A549 (cell line): ENCODE data around the gene FHIT. TPM values are rescaled to one million over a fixed set of nuclear protein-coding genes. Genes with fewer than 3 reads are reported as not detected.

Experiments
- ATAC-seq, 2 experiments: fragments of 200-7000 bp in 1 of 2; fragments of >200 bp in 1 of 2; cut with Nextera tagmentation in 1 of 2; cut with Tn5 transposase in 1 of 2; 3 replicates each; pipeline versions ENCODE4 v1.8.0 to v1.9.1; 2018 to 2020; ENCODE audit warnings: mild to moderate bottlenecking in 1 of 2, moderate library complexity in 1 of 2
- CTCF ChIA-PET: fragments of 300-600 bp; sonication (Branson Sonifier 250); formaldehyde crosslinking; extraction: SDS; loops from one replicate; lab custom pipeline; 2021; ENCODE audit warnings: antibody characterized with exemption, inconsistent platforms; lab: Yijun Ruan, JAX
- POLR2A ChIA-PET: fragments of 350-600 bp; formaldehyde crosslinking; extraction: SDS; loops from one replicate; lab custom pipeline; 2021; ENCODE audit warnings: antibody characterized with exemption, inconsistent platforms; lab: Yijun Ruan, JAX
- DNase-seq, 2 experiments: peaks; one replicate each; pipeline versions ENCODE4 v3.0.0 to v3.0.0-alpha.2; 2011 to 2016; ENCODE audit warnings: low read depth in 1 of 2, low spot score in 1 of 2
- FAIRE-seq: peaks from 2 replicates; lab custom pipeline; 2011; peaks lifted over from hg19 to GRCh38; lab: Jason Lieb, UNC
- H3K27ac ChIP-seq, 2 experiments: fragments of >200 bp; sonication (Bioruptor Twin); formaldehyde crosslinking; 3 replicates each; pipeline ENCODE4 v1.5.1; 2016 to 2017
- H3K4me1 ChIP-seq: fragments of >200 bp; sonication (Bioruptor Twin); formaldehyde crosslinking; 3 replicates; pipeline ENCODE4 v1.6.1; 2016
- H3K4me2 ChIP-seq: fragments of >200 bp; sonication (Bioruptor Twin); formaldehyde crosslinking; 3 replicates; pipeline ENCODE4 v1.6.1; 2016
- H3K4me3 ChIP-seq: fragments of >200 bp; sonication (Bioruptor Twin); formaldehyde crosslinking; 3 replicates; pipeline ENCODE4 v1.5.1; 2016
- H3K9me3 ChIP-seq: fragments of >200 bp; sonication (Bioruptor Twin); formaldehyde crosslinking; 3 replicates; pipeline ENCODE4 v1.6.1; 2016
- ATOH8 ChIP-seq: fragments of 250-450 bp; sonication (Bioruptor Pico); IDR thresholded peaks from 2 replicates; pipeline ENCODE4 v1.5.0; 2020; ENCODE audit warnings: low read depth, mild to moderate bottlenecking, moderate library complexity
- CBX2 ChIP-seq: fragments of 200-600 bp; sonication (generic); IDR thresholded peaks from 2 replicates; pipeline ENCODE4 v1.6.1; 2016; ENCODE audit warnings: low read depth, mild to moderate bottlenecking, borderline replicate concordance
- CHD2 ChIP-seq: fragments of 150-350 bp; IDR thresholded peaks from 2 replicates; pipeline ENCODE4 v1.6.1; 2014; ENCODE audit warnings: low read length; ENCODE audit not compliant: partially characterized antibody
- CHD4 ChIP-seq: fragments of 200-600 bp; sonication (generic); IDR thresholded peaks from 2 replicates; pipeline ENCODE4 v1.6.1; 2016; ENCODE audit warnings: antibody characterized with exemption, mild to moderate bottlenecking, borderline replicate concordance
- EP300 ChIP-seq, 2 experiments: fragments of >200 bp; sonication (Bioruptor Twin); formaldehyde crosslinking; IDR thresholded peaks; 2 replicates in 1 of 2; 3 replicates in 1 of 2; pipeline ENCODE4 v1.6.1; 2016 to 2017
- ESRRA ChIP-seq: fragments of 150-350 bp; IDR thresholded peaks from 2 replicates; pipeline ENCODE4 v1.6.1; 2014; ENCODE audit warnings: mild to moderate bottlenecking, low read length, borderline replicate concordance
- GATA3 ChIP-seq: IDR thresholded peaks from 2 replicates; pipeline ENCODE4 v1.6.1; 2012; ENCODE audit warnings: borderline replicate concordance
- HDAC2 ChIP-seq: fragments of 200-600 bp; sonication (generic); IDR thresholded peaks from 2 replicates; pipeline ENCODE4 v1.6.1; 2016
- HEYL ChIP-seq: fragments of 250-450 bp; sonication (Bioruptor Pico); IDR thresholded peaks from 2 replicates; pipeline ENCODE4 v1.8.0; 2021; ENCODE audit warnings: mild to moderate bottlenecking, moderate library complexity
- HMGXB4 ChIP-seq: fragments of 250-450 bp; sonication (Bioruptor Pico); IDR thresholded peaks from 2 replicates; pipeline ENCODE4 v1.5.0; 2021; ENCODE audit warnings: mild to moderate bottlenecking, moderate library complexity, borderline replicate concordance
- HOXB13 ChIP-seq: fragments of 250-450 bp; sonication (Bioruptor Pico); IDR thresholded peaks from 2 replicates; pipeline ENCODE4 v1.5.0; 2020; ENCODE audit warnings: low read depth, mild to moderate bottlenecking, moderate library complexity
- HOXB5 ChIP-seq: fragments of 250-450 bp; sonication (Bioruptor Pico); IDR thresholded peaks from 2 replicates; pipeline ENCODE4 v1.5.0; 2020; ENCODE audit warnings: mild to moderate bottlenecking, moderate library complexity
- KDM5A ChIP-seq: fragments of 200-600 bp; sonication (generic); IDR thresholded peaks from 2 replicates; pipeline ENCODE4 v1.6.1; 2016; ENCODE audit warnings: antibody characterized with exemption, mild to moderate bottlenecking
- MAFK ChIP-seq: fragments of 450-650 bp; IDR thresholded peaks from 2 replicates; pipeline ENCODE4 v1.6.1; 2014; ENCODE audit not compliant: partially characterized antibody
- MYC ChIP-seq: IDR thresholded peaks from 2 replicates; pipeline ENCODE4 v1.6.1; 2012; ENCODE audit warnings: mild to moderate bottlenecking, inconsistent platforms, low read length, improper control_type of control experiment, borderline replicate concordance
- NFE2L2 ChIP-seq: fragments of 150-350 bp; conservative IDR thresholded peaks from 2 replicates; pipeline ENCODE4 v1.6.1; 2014; ENCODE audit warnings: low read length
- NPAS2 ChIP-seq: fragments of 250-450 bp; sonication (Bioruptor Pico); IDR thresholded peaks from 2 replicates; pipeline ENCODE4 v1.8.0; 2022; ENCODE audit warnings: mild to moderate bottlenecking, moderate library complexity, borderline replicate concordance
- PHF8 ChIP-seq: fragments of 200-600 bp; sonication (generic); IDR thresholded peaks from 2 replicates; pipeline ENCODE4 v1.6.1; 2016; ENCODE audit warnings: low read depth, mild to moderate bottlenecking, antibody characterized with exemption, moderate library complexity, borderline replicate concordance
- POLR2AphosphoS2 ChIP-seq: conservative IDR thresholded peaks from 2 replicates; pipeline ENCODE4 v1.6.1; 2012; ENCODE audit warnings: low read length, improper control_type of control experiment, inconsistent platforms
- RAD21 ChIP-seq, 2 experiments: fragments of >200 bp in 1 of 2; sonication (Bioruptor Twin) in 1 of 2; formaldehyde crosslinking in 1 of 2; IDR thresholded peaks in 1 of 2; conservative IDR thresholded peaks in 1 of 2; 2 replicates in 1 of 2; 3 replicates in 1 of 2; pipeline ENCODE4 v1.6.1; 2012 to 2018; ENCODE audit warnings: inconsistent platforms in 1 of 2
- RCOR1 ChIP-seq: fragments of 150-350 bp; IDR thresholded peaks from 2 replicates; pipeline ENCODE4 v1.6.1; 2014; ENCODE audit warnings: antibody characterized with exemption, low read length, low read depth
- RNF2 ChIP-seq: fragments of 200-600 bp; sonication (generic); IDR thresholded peaks from 2 replicates; pipeline ENCODE4 v1.6.1; 2016; ENCODE audit warnings: low read depth, mild to moderate bottlenecking, antibody characterized with exemption, moderate library complexity, borderline replicate concordance
- TP53 ChIP-seq: fragments of 250-450 bp; sonication (Bioruptor Pico); IDR thresholded peaks from 2 replicates; pipeline ENCODE4 v1.5.0; 2021; ENCODE audit warnings: mild to moderate bottlenecking, moderate library complexity
- ZFP36 ChIP-seq: fragments of 450-650 bp; IDR thresholded peaks from 2 replicates; pipeline ENCODE4 v1.6.1; 2014; ENCODE audit warnings: borderline replicate concordance; ENCODE audit not compliant: partially characterized antibody
- ZNF302 ChIP-seq: fragments of 250-450 bp; sonication (Bioruptor Pico); IDR thresholded peaks from 2 replicates; pipeline ENCODE4 v1.9.0; 2021; ENCODE audit warnings: inconsistent platforms, mild to moderate bottlenecking, moderate library complexity
- ZSCAN20 ChIP-seq: fragments of 250-450 bp; sonication (Bioruptor Pico); IDR thresholded peaks from 2 replicates; pipeline ENCODE4 v1.8.0; 2022; ENCODE audit warnings: mild to moderate bottlenecking, moderate library complexity
- WGBS: methylation state at CpG from one replicate; pipeline ENCODE4 v1.1.6; 2017; ENCODE audit errors: missing lambda C conversion rate; 5-methylcytosine and 5-hydroxymethylcytosine counted together
- polyA plus RNA-seq, 4 experiments: library from polyadenylated mRNA; depleted of rRNA in 3 of 4; stranded (reverse); fragments of >200 nt; fragmentation: RNase III in 1 of 4; extraction: RNeasy Plus Mini Kit Qiagen cat#74134 plus additional on column Dnase treatment in 1 of 4; gene quantifications; 2 replicates in 3 of 4; 3 replicates in 1 of 4; pipeline ENCODE4 v1.2.3, GENCODE V29; 2011 to 2017
- TF ChIP-seq, protein P1 (sequence below): fragments of 200-600 bp; sonication (generic); IDR thresholded peaks from 2 replicates; pipeline ENCODE4 v1.6.1; 2016; ENCODE audit warnings: antibody characterized with exemption, mild to moderate bottlenecking, moderate library complexity

Gene FHIT
- polyA plus RNA-seq, 2 of the 4 experiments (the other 2 are of a cell fraction) = 0.76 to 0.92 TPM

- 48% methylated on average over 3 of the region's 3 CpGs for WGBS
- CTCF ChIA-PET = no interaction called here
- POLR2A ChIA-PET = no interaction called here
- Histone ChIP-seq H3K4me1 (no peaks in the 10 kb centered on the region), H3K9me3 (no peaks in the 10 kb centered on the region), H3K27ac (no peak overlapping the region), H3K4me2 (no peak overlapping the region), H3K4me3 (no peak overlapping the region)
- no peak for DNase-seq
- FAIRE-seq = no peak
- no peak for ATAC-seq
- no peak for TF ChIP-seq HDAC2
- no peak for TF ChIP-seq MAFK
- TF ChIP-seq MYC = no peak
- TF ChIP-seq RNF2 = no peak
- no peak for TF ChIP-seq HMGXB4 (CRISPR knock-in tag)
- TF ChIP-seq ESRRA = no peak
- no peak for TF ChIP-seq ZFP36
- TF ChIP-seq HOXB13 (CRISPR knock-in tag) = no peak
- no peak for TF ChIP-seq KDM5A
- TF ChIP-seq ATOH8 (CRISPR knock-in tag) = no peak
- no peak for TF ChIP-seq GATA3
- TF ChIP-seq HOXB5 = no peak
- no peak for TF ChIP-seq RAD21 (conservative IDR thresholded peaks at IDR 0.05 in 1 of 2, IDR thresholded peaks at IDR 0.05 in 1 of 2)
- TF ChIP-seq CHD4 = no peak
- TF ChIP-seq CHD2 = no peak
- no peak for TF ChIP-seq EP300 (IDR thresholded peaks at IDR 0.05)
- no peak for TF ChIP-seq ZNF302 (CRISPR knock-in tag)
Observed at GRCh38 chr3:60009931-60010478, 1241.2 kb downstream of the FHIT start.

DNA sequence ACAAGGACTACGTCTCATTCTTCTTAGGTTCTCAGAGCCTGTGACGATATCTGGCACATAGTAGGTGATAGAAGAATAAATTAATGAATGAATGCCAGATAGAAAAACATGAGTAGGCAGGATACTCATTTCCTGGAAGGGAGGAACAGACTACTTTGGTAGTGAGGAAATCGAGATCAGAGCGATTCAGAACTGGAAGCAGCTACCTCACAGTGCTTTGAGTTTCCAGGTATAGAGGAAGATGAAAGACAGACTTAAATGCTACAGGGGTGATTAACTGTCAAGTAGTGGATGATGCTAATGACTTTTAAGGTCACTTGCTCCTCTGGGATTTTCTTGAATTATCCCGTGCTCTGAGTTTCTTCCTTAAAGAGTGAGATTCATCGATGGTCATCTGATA is 1249.9 kb downstream of the FHIT start:
- Histone ChIP-seq H3K4me2 (no peak overlapping the region), H3K27ac (no peak overlapping the region), H3K4me3 (no peak overlapping the region), H3K9me3 (no peaks in the 10 kb centered on the region), H3K4me1 (no peaks in the 10 kb centered on the region)
- CTCF ChIA-PET = no interaction called here
- TF ChIP-seq HMGXB4 (CRISPR knock-in tag) (no peak), NFE2L2 (no peak), ESRRA (no peak), HEYL (CRISPR knock-in tag) (no peak), POLR2AphosphoS2 (no peak), ZSCAN20 (CRISPR knock-in tag) (no peak), PHF8 (no peak), CBX2 (no peak), TP53 (CRISPR knock-in tag) (no peak), RCOR1 (no peak), NPAS2 (CRISPR knock-in tag) (no peak)
- TF ChIP-seq, protein P1, sequence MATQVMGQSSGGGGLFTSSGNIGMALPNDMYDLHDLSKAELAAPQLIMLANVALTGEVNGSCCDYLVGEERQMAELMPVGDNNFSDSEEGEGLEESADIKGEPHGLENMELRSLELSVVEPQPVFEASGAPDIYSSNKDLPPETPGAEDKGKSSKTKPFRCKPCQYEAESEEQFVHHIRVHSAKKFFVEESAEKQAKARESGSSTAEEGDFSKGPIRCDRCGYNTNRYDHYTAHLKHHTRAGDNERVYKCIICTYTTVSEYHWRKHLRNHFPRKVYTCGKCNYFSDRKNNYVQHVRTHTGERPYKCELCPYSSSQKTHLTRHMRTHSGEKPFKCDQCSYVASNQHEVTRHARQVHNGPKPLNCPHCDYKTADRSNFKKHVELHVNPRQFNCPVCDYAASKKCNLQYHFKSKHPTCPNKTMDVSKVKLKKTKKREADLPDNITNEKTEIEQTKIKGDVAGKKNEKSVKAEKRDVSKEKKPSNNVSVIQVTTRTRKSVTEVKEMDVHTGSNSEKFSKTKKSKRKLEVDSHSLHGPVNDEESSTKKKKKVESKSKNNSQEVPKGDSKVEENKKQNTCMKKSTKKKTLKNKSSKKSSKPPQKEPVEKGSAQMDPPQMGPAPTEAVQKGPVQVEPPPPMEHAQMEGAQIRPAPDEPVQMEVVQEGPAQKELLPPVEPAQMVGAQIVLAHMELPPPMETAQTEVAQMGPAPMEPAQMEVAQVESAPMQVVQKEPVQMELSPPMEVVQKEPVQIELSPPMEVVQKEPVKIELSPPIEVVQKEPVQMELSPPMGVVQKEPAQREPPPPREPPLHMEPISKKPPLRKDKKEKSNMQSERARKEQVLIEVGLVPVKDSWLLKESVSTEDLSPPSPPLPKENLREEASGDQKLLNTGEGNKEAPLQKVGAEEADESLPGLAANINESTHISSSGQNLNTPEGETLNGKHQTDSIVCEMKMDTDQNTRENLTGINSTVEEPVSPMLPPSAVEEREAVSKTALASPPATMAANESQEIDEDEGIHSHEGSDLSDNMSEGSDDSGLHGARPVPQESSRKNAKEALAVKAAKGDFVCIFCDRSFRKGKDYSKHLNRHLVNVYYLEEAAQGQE = no peak
- no peak for ATAC-seq
- POLR2A ChIA-PET = no interaction called here
- no peak for DNase-seq
- no peak for FAIRE-seq
- 34% methylated on average over 6 of the region's 6 CpGs for WGBS
